Lung (tissue), 12 donors: Measurements from ENCODE around the gene ARHGEF7. TPM values are rescaled to one million over a fixed set of nuclear protein-coding genes. Genes with fewer than 3 reads are reported as not detected.

ENCODE experiments used
- ATAC-seq: fragments of 200-7000 bp; cut with Tn5 transposase; one replicate; pipeline ENCODE4 v1.9.1; 2020; ENCODE audit warnings: moderate number of reproducible peaks; ENCODE audit not compliant: insufficient read depth, low FRiP score
- DNase-seq, 3 donors: peaks; one replicate each; pipeline ENCODE4 v3.0.0-alpha.2; 2013 to 2017
- H3K27ac ChIP-seq, 2 donors: one replicate each; pipeline ENCODE4 v1.5.1; 2013; ENCODE audit warnings: mild to moderate bottlenecking in 2 of 2, moderate library complexity in 2 of 2, control low read depth in 1 of 2, inconsistent platforms in 1 of 2, low read depth in 1 of 2, low read length in 1 of 2
- H3K27me3 ChIP-seq, 3 donors: one replicate each; pipeline ENCODE4 v1.5.1; 2013; ENCODE audit warnings: low read length in 2 of 3; ENCODE audit not compliant: control insufficient read depth in 3 of 3, insufficient read depth in 3 of 3
- H3K36me3 ChIP-seq, 4 donors: one replicate each; pipeline ENCODE4 v1.5.1; 2013; ENCODE audit warnings: low read length in 4 of 4, mild to moderate bottlenecking in 1 of 4, moderate library complexity in 1 of 4; ENCODE audit not compliant: control insufficient read depth in 4 of 4, insufficient read depth in 4 of 4
- H3K4me1 ChIP-seq, 5 donors: one replicate each; pipeline ENCODE4 v1.5.1; 2013; ENCODE audit warnings: low read length in 5 of 5, mild to moderate bottlenecking in 2 of 5, moderate library complexity in 1 of 5; ENCODE audit not compliant: control insufficient read depth in 5 of 5, insufficient read depth in 5 of 5
- H3K4me3 ChIP-seq: one replicate; pipeline ENCODE4 v1.5.1; 2013; ENCODE audit warnings: mild to moderate bottlenecking, control low read depth, moderate library complexity
- H3K9ac ChIP-seq, 2 donors: one replicate each; pipeline ENCODE4 v1.5.1; 2013; ENCODE audit warnings: low read length in 2 of 2, control low read depth in 1 of 2; ENCODE audit not compliant: insufficient read depth in 1 of 2
- H3K9me3 ChIP-seq, 4 donors: one replicate each; pipeline ENCODE4 v1.5.1; 2013; ENCODE audit warnings: low read length in 3 of 4, mild to moderate bottlenecking in 1 of 4, moderate library complexity in 1 of 4; ENCODE audit not compliant: control insufficient read depth in 4 of 4, insufficient read depth in 3 of 4
- CTCF ChIP-seq: IDR thresholded peaks from 2 replicates; pipeline ENCODE4 v1.5.1; 2012; ENCODE audit warnings: mild to moderate bottlenecking; ENCODE audit errors: control extremely low read depth, extremely low read depth
- WGBS, 2 donors: extraction: QIAGEN DNeasy Blood & Tissue Kit; methylation state at CpG; one replicate each; pipeline ENCODE4 v1.1.7; 2013; 5-methylcytosine and 5-hydroxymethylcytosine counted together
- polyA plus RNA-seq, 2 donors: library from polyadenylated mRNA; stranded (reverse); fragments of 200-250 nt; gene quantifications; one replicate each; pipeline ENCODE4 v1.2.1, GENCODE V29; 2013
- total RNA-seq, 2 donors: library from RNA; depleted of rRNA in 1 of 2; stranded (reverse); fragments of >200 nt in 1 of 2; gene quantifications; one replicate each; pipeline ENCODE4 v1.2.1, GENCODE V29; 2014 to 2021
- donor health status: control.
- donor health status: control.
- donor health status: Bipolar disorder and iron deficiency.
- donor health status: healthy.
- donor health status: DM: yes; HTN: yes; CAD: no.

The ARHGEF7 gene
- total and polyA plus RNA-seq, 4 donors, result 20.9 to 143 (median 37.8) TPM

GRCh38 chr13:111262715-111263114 lies 147.6 kb downstream of the ARHGEF7 start:
- no peak for ATAC-seq
- H3K27ac ChIP-seq, result no peak overlapping the region
- H3K4me3 ChIP-seq, result no peak overlapping the region
- H3K9ac ChIP-seq, result no peak overlapping the region
- DNase-seq, result no peak
- 95 to 96% methylated on average over 3 of the region's 3 CpGs for WGBS, 2 donors
- no peaks in the 10 kb centered on the region for H3K27me3 ChIP-seq
- peaks cover 0 to 13% (median under 1%) of the 10 kb centered on the region in 4 donors for H3K9me3 ChIP-seq
- H3K36me3 ChIP-seq, result peaks cover 0 to 24% (median 19%) of the 10 kb centered on the region in 4 donors
- TF ChIP-seq CTCF, result no peak
- no peaks in the 10 kb centered on the region for H3K4me1 ChIP-seq

GRCh38 chr13:111263566-111263965 lies 148.5 kb downstream of the ARHGEF7 start:
- Histone ChIP-seq H3K4me3 (no peak overlapping the region), H3K27me3 (no peaks in the 10 kb centered on the region), H3K4me1 (no peaks in the 10 kb centered on the region), H3K9ac (no peak overlapping the region), H3K9me3 (peaks cover 0 to 9% (median under 1%) of the 10 kb centered on the region in 4 donors), H3K36me3 (peaks cover 0 to 18% (median 16%) of the 10 kb centered on the region in 4 donors), H3K27ac (no peak overlapping the region)
- no peak for TF ChIP-seq CTCF
- DNase-seq (no peak), ATAC-seq (no peak)
- WGBS, 2 donors, result 97 to 98% methylated on average over 3 of the region's 3 CpGs

DNA sequence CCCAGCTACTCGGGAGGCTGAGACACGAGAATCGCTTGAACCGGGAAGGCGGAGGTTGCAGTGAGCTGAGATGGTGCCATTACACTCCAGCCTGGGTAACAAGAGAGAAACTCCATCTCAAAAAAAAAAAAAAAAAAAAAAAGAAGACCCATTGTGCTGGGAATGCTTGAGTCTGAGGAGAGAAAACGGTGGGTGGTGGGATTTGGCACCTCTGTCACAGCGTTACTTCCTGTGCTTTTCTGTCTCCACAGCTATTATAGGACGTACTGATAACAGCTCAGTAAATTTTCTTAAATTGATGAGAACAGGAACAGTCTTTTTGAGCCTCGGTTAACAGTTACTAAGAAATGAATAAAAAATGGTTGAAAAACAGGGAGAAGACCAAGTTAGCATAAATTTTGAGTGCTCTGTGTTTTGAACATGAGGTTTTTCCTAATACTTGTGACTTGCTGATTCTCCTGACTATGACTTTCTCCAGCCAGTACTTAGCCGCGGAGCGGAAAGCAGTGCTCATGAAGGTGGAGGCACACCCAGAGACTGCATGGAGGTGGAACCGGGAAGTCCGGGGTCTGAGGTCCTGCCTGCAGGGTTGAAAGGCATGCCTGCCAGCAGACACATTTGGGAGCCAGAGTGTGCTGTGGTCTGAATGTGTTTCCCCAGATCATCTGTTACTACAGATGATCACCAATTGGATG lies 150.0 kb downstream of the ARHGEF7 start:
- H3K27me3 ChIP-seq, result no peaks in the 10 kb centered on the region
- peaks cover 5 to 23% (median 10%) of the 10 kb centered on the region in 4 donors for H3K36me3 ChIP-seq
- H3K9ac ChIP-seq, result no peak overlapping the region
- DNase-seq (no peak), ATAC-seq (no peak)
- H3K4me3 ChIP-seq, result no peak overlapping the region
- peaks cover 0 to 1% (median 0%) of the 10 kb centered on the region in 5 donors for H3K4me1 ChIP-seq
- no peak overlapping the region for H3K27ac ChIP-seq
- no peaks in the 10 kb centered on the region for H3K9me3 ChIP-seq
- 92 to 95% methylated on average over 14 of the region's 14 CpGs for WGBS, 2 donors
- no peak for TF ChIP-seq CTCF

DNA sequence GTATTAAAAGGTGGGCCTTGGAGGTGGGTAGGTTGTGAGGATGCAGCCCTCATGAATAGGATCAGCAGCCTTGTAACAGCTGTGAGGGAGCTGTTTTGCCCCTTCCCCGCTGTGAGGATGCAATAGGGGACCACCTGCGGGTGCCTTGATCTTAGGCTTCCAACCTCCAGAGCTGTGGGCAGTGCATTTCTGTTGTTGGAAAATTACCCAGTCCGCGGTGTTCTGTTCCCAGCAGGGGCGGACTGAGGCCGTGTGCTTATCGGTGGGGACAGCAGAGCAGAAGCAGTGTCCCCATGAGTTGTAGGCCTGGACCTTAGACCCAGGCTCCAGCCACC lies 150.6 kb downstream of the ARHGEF7 start:
- 87 to 96% methylated on average over 7 of the region's 7 CpGs for WGBS, 2 donors
- ATAC-seq, result no peak
- no peak overlapping the region for H3K27ac ChIP-seq
- peaks cover 0 to 2% (median 0%) of the 10 kb centered on the region in 5 donors for H3K4me1 ChIP-seq
- H3K9ac ChIP-seq, result no peak overlapping the region
- H3K4me3 ChIP-seq, result no peak overlapping the region
- peaks cover 5 to 23% (median 10%) of the 10 kb centered on the region in 4 donors for H3K36me3 ChIP-seq
- no peak for DNase-seq
- TF ChIP-seq CTCF, result no peak
- H3K27me3 ChIP-seq, result no peaks in the 10 kb centered on the region
- no peaks in the 10 kb centered on the region for H3K9me3 ChIP-seq
